CD4-positive, alpha-beta T cell treated with Interferon alpha-2 for 1 hour (primary cell): Measurements from ENCODE around the gene GUCA1C.
A peak's percentile ranks its signal among the peaks of the same experiment; 100 is the strongest.

Experiments used
- DNase-seq, 2 donors: peaks; one replicate each; pipeline ENCODE4 v3.0.0-alpha.2; 2020 to 2022

The GUCA1C gene

DNA sequence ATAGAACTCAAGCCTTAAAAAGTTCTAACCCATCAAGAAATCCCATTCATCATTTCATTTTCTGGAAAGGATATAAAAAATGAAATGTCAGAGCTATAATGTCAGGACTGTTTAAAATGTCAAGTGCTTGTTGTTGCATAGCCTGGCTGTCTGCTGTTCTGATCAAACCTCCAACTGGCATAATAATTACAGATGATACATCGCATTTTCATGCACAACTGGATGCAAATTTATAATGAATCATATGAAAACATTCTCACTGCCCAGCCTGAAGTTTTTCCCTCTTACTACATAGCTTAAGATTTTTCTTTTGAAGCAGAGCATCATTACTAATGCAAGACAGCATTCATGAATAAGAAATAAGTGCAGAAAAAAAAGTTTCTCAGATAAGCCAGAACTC is 46.5 kb downstream of the GUCA1C start:
- no peak for DNase-seq

DNA sequence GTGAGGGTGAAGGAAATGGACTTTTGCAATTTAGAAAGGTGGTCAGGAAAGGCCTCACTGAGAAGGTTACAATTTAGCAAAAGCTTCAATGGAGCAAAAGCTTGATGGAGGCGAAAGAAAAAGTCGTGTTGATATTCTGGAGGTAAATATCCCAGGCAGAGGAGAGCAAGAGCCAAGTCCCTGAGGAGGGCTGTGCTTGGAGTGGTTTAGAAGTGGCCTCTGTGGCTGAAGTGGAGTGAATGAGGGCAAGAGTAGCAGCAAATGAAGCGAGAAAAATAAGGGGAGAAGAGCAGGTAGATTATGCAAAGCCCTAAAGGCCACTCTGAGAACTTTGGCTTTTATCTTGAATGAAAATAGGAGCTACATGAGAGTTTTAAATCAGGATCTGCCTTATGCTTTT is 54.1 kb downstream of the GUCA1C start:
- no peak for DNase-seq

DNA sequence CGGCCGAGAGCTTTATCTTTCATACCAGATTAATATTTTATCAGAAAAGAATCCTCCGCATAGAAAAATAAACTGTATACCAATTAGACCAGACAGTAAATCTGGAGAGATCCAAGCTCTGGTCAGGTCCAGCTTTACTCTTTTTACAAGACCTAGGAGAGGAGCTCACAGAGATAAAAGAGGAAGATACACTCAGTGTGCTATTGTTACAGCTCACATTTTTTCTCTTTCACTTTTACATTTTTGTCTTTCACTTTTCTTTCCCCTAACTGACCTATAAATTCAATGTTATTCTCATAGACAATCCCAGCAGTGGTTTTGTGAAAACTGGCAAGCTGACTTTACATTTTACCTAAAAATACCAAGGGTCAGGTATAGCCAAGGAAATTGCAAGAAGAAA is 55.8 kb downstream of the GUCA1C start:
- DNase-seq = no peak

DNA sequence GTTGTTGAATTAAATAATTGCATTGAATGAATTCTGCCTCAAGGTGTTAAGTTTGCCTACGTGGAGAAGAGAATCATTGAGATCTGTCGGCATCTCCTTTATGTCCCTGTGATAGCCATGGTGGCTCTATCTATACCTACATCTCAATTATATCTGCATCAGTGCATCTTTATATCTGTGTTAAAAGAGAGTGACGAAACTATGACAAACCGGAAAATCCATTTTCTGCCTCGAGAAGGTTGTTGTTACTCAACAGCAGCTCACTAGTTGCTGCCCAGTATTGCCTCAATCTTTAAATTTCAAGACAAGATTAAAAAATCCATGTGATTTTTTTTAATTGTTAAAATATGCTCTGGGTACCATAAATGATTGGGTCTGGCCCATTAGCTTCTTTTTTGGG is 58.7 kb downstream of the GUCA1C start:
- no peak for DNase-seq

DNA sequence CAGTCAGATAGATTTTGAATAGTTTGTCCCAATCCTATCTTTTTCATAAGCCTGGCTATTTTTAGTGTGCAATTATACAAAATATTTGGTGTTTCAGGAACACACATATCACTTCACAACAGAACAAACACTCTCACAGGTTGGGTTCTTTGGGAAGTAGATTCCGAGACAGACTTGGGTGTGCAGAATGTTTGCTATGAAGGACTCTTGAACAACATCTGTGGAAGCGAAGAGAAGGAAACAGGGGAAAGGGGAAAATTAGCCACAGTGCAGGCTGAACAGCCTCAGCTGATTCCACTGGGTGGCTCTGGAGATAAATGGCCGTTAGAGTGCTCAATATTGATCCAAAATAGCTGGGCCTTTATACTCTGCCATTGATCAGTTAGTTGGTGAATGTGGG is 61.8 kb downstream of the GUCA1C start:
- DNase-seq = no peak

DNA sequence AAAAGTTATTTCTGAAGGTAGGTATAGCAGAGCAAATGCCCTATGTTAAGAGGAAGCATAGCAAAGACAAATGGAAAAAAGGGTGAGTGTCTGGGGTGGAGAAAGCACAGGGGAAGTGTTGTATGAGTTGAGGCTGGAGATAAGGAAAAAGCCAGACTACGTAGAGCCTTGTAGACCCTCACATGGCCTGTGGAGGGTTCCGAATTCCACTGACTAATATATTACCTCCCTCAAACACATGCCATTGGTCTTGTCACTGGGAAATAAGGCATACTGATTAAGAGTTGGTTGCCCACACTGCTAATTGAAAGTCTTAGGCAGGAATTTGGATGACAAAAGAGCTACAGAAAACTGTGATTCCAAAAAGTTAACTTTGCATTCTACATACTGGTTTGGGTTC is 65.9 kb downstream of the GUCA1C start:
- DNase-seq = no peak

DNA sequence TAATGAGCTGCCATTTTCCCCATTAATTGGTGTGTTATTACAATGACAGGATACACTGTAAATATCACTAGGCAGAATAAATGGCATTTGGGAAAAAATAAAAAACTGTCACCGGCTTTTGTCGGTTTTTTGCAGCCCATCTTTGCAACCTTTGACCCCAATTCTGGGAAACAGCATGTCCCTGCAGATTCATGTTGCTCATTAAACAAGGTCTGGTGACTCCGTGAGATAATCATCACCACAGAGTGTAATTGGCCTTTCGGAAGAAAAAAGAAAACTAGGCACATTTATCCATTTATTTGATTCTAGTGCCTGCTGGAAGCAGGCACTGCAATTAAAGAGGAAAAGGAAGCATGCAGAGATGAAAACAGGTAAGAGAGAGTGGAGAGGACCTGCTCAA is 66.6 kb downstream of the GUCA1C start:
- DNase-seq = no peak

DNA sequence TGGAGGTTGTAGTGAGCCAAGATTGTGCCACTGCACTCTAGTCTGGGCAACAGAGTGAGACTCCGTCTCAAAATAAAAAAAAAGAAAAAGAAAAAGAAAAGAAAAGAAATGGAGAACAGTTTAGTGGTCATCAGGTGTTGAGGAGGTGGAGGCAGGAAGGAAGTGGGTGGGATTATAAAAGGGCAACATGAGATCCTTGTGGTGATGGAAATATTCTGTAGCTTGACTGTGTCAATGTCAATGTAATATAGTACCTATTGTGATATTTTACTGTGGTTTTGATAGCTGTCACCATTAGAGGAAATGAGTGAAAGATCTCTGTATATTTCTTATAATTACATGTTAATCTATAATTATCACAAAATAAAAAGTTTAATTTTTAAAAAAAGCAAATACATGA is 70.3 kb downstream of the GUCA1C start:
- no peak for DNase-seq

DNA sequence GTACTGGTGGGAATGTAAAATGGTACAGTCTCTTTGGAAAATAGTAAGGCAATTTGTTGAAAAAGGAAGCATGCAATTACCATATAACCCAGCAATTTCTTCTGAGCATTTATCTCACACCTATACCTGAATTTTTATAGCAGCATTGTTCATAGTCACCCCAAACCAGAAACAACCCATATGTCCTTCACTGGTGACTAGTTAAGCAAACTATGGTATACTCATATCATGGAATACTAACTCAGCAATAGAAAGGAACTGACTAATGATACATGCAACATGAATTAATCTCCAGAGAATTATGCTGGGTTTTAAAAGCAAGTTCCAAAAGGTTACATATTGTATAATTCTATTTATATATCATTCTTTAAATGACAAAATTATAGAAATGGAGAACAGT is 70.9 kb downstream of the GUCA1C start:
- no peak for DNase-seq

DNA sequence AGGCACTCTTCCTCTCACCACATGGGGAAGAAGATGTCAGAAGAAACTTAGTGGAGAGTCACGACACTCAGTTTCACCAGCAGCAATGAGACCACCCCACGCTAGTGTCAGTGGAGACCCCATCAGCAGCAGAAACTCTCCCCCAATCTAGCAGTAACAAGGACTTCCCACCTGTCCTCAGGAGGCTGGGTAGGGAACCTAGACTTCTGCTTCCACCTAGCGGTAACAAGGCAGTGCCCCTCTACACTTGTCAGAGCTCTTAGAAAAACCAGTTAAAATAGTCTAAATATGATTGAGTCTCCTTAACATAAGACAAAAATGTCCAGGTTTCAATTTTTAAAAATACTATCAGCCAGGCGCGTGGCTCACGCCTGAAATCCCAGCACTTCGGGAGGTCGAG is 73.8 kb downstream of the GUCA1C start:
- no peak for DNase-seq

DNA sequence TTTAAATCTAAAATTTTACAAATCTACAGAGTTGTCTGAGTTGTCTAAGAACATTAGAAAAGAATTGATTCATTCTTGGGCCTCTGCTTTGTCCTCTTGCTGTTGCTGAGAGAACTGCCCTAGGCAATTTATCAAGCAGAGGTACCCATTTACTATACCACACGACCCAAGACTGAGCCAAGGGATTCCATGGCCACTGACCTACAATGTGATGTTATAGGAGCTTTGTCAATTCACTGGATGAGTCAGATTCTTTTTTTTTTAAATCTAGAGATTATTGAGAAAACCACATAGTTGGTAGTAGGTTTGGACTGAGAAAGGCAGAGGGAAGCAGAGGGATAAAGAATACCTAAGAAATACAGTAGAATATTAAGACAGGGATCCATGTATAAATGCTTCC is 75.8 kb downstream of the GUCA1C start:
- no peak for DNase-seq

DNA sequence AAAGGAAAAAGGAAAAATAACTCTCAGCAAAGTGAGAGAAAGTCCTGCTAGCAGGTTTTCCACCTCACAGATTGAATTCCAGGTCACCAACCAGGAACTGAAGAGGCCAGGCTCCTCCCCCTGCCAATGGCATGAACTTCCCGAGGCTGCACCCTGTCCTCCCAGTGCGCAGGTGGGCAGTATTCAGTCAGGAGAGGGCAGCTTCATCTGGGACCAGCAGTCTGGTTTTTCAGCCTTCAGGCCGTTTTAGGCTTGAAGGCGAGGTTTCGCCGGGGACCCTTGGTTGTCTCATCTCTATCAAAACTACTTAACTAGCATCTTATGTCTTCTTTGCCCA is 89.9 kb downstream of the GUCA1C start:
- DNase-seq = no peak

DNA sequence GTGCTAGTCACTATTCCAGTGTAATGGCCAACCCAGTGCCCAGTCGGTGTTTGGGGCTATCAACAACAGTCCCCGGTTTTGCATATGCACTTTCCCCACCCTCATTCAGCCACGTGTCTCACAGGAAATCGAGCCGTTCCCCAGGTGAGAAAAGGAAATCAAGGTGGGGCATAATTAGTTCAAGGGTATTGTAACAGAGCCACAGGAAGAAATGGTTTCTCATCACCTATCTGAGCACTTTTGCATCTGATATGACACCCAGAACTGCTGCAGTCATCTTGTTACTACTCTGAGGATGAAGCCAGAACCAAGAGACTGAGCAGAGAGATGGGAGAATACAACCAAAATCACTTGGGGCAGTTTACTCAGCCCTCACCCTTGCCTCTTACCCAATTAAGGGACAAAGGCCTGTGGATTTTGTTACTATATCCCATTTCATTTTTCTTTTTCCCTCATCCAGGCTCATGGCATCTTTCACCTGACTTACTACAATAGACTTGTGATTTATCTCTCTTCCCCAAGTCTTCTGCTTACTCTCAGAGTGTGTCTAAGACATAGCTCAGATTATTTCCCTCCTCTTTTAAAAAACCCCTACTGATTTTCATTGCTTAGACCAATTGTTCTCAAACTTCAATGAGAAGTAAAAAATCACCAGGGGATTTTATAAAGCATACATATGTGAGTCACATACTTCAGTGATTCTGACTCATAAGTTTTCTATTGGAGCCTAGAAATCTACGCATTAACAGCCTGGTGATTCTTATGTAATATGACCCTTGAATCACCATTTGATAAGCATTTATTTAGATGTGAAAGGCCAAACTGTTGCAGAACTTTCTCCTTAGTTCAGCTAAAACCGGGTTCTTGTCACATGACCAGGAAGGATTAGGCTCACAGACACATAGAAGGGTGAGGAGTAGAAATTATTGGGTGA is 90.5 kb downstream of the GUCA1C start:
- peak in 1 of 2 donors; percentile 55 for DNase-seq

DNA sequence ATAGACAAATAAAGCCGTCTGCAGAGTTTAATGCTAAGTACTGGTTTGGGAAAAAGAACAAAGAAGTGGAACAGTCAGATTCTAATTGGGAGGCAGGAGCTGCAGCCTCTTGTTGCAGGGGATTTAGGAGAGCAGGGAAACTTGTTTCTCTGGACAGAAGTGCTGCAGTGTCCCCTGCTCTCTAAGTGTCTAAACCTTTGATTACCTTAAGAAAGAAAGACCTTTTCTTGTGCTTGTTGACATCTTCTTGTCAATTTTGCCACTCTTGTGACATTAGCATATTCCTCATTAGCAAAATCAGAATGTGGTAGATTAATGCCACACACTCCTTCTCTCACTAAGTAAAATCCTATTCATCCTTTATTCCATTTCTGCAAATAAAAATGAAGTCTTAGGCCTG is 92.3 kb downstream of the GUCA1C start:
- DNase-seq = no peak
